Measurements from ENCODE around the gene NAV2. TPM values are rescaled to one million over a fixed set of nuclear protein-coding genes. Genes with fewer than 3 reads are reported as not detected.

The NAV2 gene
- polyA plus RNA-seq, 3 donors = not detected

DNA sequence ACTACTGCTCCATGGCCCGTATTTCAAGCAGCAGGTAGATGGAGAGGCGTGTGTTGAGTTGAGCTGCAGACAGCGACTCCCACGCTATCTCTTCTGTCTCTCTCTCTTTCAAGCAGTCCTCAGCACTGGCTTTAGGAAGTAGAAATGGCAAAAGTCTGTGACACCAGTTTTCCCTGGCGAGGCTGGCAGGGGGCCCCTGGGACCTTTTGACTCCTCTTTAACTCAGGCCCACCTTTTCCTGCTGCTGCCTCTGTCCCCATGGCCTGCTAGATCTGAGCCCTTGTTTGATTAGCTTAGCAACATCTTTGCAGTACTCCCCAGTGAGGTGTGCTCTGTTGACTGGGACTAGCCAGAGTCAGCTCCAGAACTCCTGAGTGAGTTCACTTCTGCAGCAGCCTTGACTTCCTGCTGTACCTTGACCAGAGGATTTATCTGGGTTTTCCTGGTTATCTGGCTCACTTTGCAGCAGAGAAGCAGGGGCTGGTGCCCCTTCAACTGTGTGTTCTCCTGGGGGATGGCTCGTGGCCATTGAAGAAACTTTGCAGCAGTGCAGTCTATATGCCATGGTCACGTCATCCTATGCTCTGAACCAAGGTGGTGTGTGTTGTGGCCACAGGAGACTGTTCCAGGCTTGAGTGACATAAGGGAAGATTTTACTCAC is 263.8 kb downstream of the NAV2 start:
- H3K27me3 ChIP-seq (ENCODE audit: control insufficient read depth in 2 of 2, insufficient read depth in 2 of 2, low read length in 2 of 2) = no peaks in the 10 kb centered on the region
- no peaks in the 10 kb centered on the region for H3K36me3 ChIP-seq (replicated peaks in 1 of 2; ENCODE audit: control insufficient read depth in 1 of 2, insufficient read depth in 2 of 2, low read length in 2 of 2)
- Mint-ChIP-seq H3K4me1 (peaks cover 8% of the 10 kb centered on the region), H3K9me3 (peaks cover 0 to 2% (median 0%) of the 10 kb centered on the region in 7 donors), H3K27me3 (ENCODE audit: low read depth in 3 of 3) (peaks cover 0 to 4% (median 0%) of the 10 kb centered on the region in 3 donors), H3K36me3 (no peaks in the 10 kb centered on the region), H3K4me3 (no peak overlapping the region), H3K27ac (no peak overlapping the region)
- H3K27ac ChIP-seq (ENCODE audit: low read depth in 1 of 2, low read length in 2 of 2) = no peak overlapping the region
- no peak overlapping the region for H3K9ac ChIP-seq (ENCODE audit: insufficient read depth, low read length, poor library complexity, severe bottlenecking)
- 100% methylated on average over 1 of the region's 7 CpGs for WGBS (ENCODE audit: insufficient coverage)
- intact Hi-C loops (cut with micrococcal nuclease) = no loop called here
- no peaks in the 10 kb centered on the region for H3K4me1 ChIP-seq (ENCODE audit: control insufficient read depth in 1 of 2, insufficient read depth in 2 of 2, low read length in 2 of 2)
- no peaks in the 10 kb centered on the region for H4K20me1 ChIP-seq (ENCODE audit: insufficient read depth, low read length)
- H2AFZ ChIP-seq (ENCODE audit: insufficient read depth, low read depth, low read length, poor library complexity, severe bottlenecking) = no peak overlapping the region
- no peak overlapping the region for H3K4me3 ChIP-seq (replicated peaks in 1 of 3; ENCODE audit: low read depth in 2 of 3, low read length in 3 of 3)
- DNase-seq = no peak
- no peaks in the 10 kb centered on the region for H3K79me2 ChIP-seq (ENCODE audit: insufficient read depth, low read length)
- no peaks in the 10 kb centered on the region for H3K9me3 ChIP-seq (replicated peaks in 1 of 2; ENCODE audit: control insufficient read depth in 1 of 2, insufficient read depth in 1 of 2, low read length in 2 of 2)
- TF ChIP-seq, protein P1, sequence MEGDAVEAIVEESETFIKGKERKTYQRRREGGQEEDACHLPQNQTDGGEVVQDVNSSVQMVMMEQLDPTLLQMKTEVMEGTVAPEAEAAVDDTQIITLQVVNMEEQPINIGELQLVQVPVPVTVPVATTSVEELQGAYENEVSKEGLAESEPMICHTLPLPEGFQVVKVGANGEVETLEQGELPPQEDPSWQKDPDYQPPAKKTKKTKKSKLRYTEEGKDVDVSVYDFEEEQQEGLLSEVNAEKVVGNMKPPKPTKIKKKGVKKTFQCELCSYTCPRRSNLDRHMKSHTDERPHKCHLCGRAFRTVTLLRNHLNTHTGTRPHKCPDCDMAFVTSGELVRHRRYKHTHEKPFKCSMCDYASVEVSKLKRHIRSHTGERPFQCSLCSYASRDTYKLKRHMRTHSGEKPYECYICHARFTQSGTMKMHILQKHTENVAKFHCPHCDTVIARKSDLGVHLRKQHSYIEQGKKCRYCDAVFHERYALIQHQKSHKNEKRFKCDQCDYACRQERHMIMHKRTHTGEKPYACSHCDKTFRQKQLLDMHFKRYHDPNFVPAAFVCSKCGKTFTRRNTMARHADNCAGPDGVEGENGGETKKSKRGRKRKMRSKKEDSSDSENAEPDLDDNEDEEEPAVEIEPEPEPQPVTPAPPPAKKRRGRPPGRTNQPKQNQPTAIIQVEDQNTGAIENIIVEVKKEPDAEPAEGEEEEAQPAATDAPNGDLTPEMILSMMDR (IDR thresholded peaks at IDR 0.05) = no peak
- no peak overlapping the region for H3K4me2 ChIP-seq (replicated peaks; ENCODE audit: extremely low read depth, low read length, poor library complexity, severe bottlenecking)

DNA sequence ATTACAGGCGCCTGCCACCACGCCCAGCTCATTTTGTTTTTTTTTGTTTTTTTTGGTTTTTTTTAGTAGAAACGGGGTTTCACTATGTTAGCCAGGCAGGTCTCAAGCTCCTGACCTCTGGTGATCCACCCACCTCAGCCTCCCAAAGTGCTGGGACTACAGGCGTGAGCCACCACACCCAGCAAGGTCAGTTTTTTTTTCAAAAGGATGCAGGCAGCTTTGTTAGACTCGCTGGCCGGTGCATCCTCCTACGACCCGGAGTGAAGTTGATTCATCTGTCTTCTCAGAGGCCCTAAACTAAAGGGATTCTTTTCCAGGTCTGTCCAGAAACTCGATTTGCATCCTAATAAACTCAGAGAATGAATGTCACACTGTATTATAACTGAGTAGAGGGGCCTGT is 265.3 kb downstream of the NAV2 start:
- Histone ChIP-seq H3K9me3 (replicated peaks in 1 of 2; ENCODE audit: control insufficient read depth in 1 of 2, insufficient read depth in 1 of 2, low read length in 2 of 2) (no peaks in the 10 kb centered on the region), H3K36me3 (replicated peaks in 1 of 2; ENCODE audit: control insufficient read depth in 1 of 2, insufficient read depth in 2 of 2, low read length in 2 of 2) (no peaks in the 10 kb centered on the region), H3K27ac (ENCODE audit: low read depth in 1 of 2, low read length in 2 of 2) (no peak overlapping the region), H3K4me2 (replicated peaks; ENCODE audit: extremely low read depth, low read length, poor library complexity, severe bottlenecking) (no peak overlapping the region), H2AFZ (ENCODE audit: insufficient read depth, low read depth, low read length, poor library complexity, severe bottlenecking) (no peak overlapping the region), H4K20me1 (ENCODE audit: insufficient read depth, low read length) (no peaks in the 10 kb centered on the region), H3K27me3 (ENCODE audit: control insufficient read depth in 2 of 2, insufficient read depth in 2 of 2, low read length in 2 of 2) (no peaks in the 10 kb centered on the region), H3K9ac (ENCODE audit: insufficient read depth, low read length, poor library complexity, severe bottlenecking) (no peak overlapping the region), H3K79me2 (ENCODE audit: insufficient read depth, low read length) (no peaks in the 10 kb centered on the region), H3K4me3 (replicated peaks in 1 of 3; ENCODE audit: low read depth in 2 of 3, low read length in 3 of 3) (no peak overlapping the region), H3K4me1 (ENCODE audit: control insufficient read depth in 1 of 2, insufficient read depth in 2 of 2, low read length in 2 of 2) (no peaks in the 10 kb centered on the region)
- no peak for DNase-seq
- Mint-ChIP-seq H3K9me3 (no peaks in the 10 kb centered on the region), H3K4me1 (peaks cover 8% of the 10 kb centered on the region), H3K36me3 (no peaks in the 10 kb centered on the region), H3K27ac (no peak overlapping the region), H3K4me3 (no peak overlapping the region), H3K27me3 (ENCODE audit: low read depth in 3 of 3) (peaks cover 0 to 4% (median 0%) of the 10 kb centered on the region in 3 donors)
- WGBS (ENCODE audit: insufficient coverage) = 95% methylated on average over 5 of the region's 9 CpGs
- intact Hi-C loops (cut with micrococcal nuclease) = no loop called here
- TF ChIP-seq, protein P1 (IDR thresholded peaks at IDR 0.05) = no peak

All from CD14-positive monocyte (primary cell).